GM12873 (cell line): Measurements from ENCODE around the gene TNFRSF13B.

Experiments
- CTCF ChIP-seq: IDR thresholded peaks from 2 replicates; pipeline ENCODE4 v1.5.1; 2012; ENCODE audit warnings: low read depth, mild to moderate bottlenecking, moderate library complexity, low read length, control low read depth; ENCODE audit not compliant: insufficient read depth; ENCODE audit errors: missing control alignments

TNFRSF13B gene

GRCh38 chr17:16927641-16928321, 44.1 kb downstream of the TNFRSF13B start:
- no peak for TF ChIP-seq CTCF

GRCh38 chr17:16926571-16927451, 45.1 kb downstream of the TNFRSF13B start:
- TF ChIP-seq CTCF = no peak

- no peak for TF ChIP-seq CTCF
These were observed 45.8 kb downstream of the TNFRSF13B start for GRCh38 chr17:16926061-16926511.

- no peak for TF ChIP-seq CTCF
These were observed 46.4 kb downstream of the TNFRSF13B start for GRCh38 chr17:16925461-16926060.

- TF ChIP-seq CTCF = no peak
These were observed 47.0 kb downstream of the TNFRSF13B start for GRCh38 chr17:16924696-16925440.

GRCh38 chr17:16923904-16924695, 47.8 kb downstream of the TNFRSF13B start:
- TF ChIP-seq CTCF = no peak
